Activated CD4-positive, alpha-beta T cell treated with anti-CD3 and anti-CD28 coated beads, Interleukin-2, amount 10 ng/mL, durations not matched to agents 24 days and 14 days (primary cell): ENCODE data around the gene BCAR1. TPM values are rescaled to one million over a fixed set of nuclear protein-coding genes. Genes with fewer than 3 reads are reported as not detected.

ENCODE experiments used
- DNase-seq: peaks from one replicate; pipeline ENCODE4 v3.0.0; 2022
- H3K27ac Mint-ChIP-seq: one replicate; pipeline ENCODE4 v1.8.0; 2022; ENCODE audit warnings: mild to moderate bottlenecking, mixed read lengths
- H3K27me3 Mint-ChIP-seq: one replicate; pipeline ENCODE4 v1.8.0; 2022; ENCODE audit warnings: mixed read lengths
- H3K36me3 Mint-ChIP-seq: one replicate; pipeline ENCODE4 v1.8.0; 2022; ENCODE audit warnings: low read depth, mild to moderate bottlenecking, mixed read lengths
- H3K4me1 Mint-ChIP-seq: one replicate; pipeline ENCODE4 v1.8.0; 2021; ENCODE audit warnings: mixed read lengths
- H3K4me3 Mint-ChIP-seq: one replicate; pipeline ENCODE4 v1.8.0; 2022; ENCODE audit warnings: mild to moderate bottlenecking, moderate library complexity, mixed read lengths
- H3K9me3 Mint-ChIP-seq: one replicate; pipeline ENCODE4 v1.8.0; 2021; ENCODE audit warnings: mixed read lengths
- intact Hi-C: fragments of 100-400 bp; cut with micrococcal nuclease; formaldehyde crosslinking; loops from one replicate; pipeline ENCODE4 v1.15.1; 2023
- total RNA-seq: library from RNA; stranded (reverse); gene quantifications from 2 replicates; pipeline ENCODE4 v1.2.3, GENCODE V29; 2022

The BCAR1 gene
- total RNA-seq, 1 donor from 2014 or later = 0.79 TPM

- H3K4me1 Mint-ChIP-seq = peaks cover under 1% of the 10 kb centered on the region
- H3K4me3 Mint-ChIP-seq = no peak overlapping the region
- H3K9me3 Mint-ChIP-seq = no peaks in the 10 kb centered on the region
- no peak overlapping the region for H3K27ac Mint-ChIP-seq
- no peak for DNase-seq
- intact Hi-C loops = no loop called here
- peaks cover 30% of the 10 kb centered on the region for H3K27me3 Mint-ChIP-seq
- H3K36me3 Mint-ChIP-seq = no peaks in the 10 kb centered on the region
Observed at GRCh38 chr16:75256696-75257343, 5.4 kb upstream of the BCAR1 start.

GRCh38 chr16:75256059-75256571 lies 4.7 kb upstream of the BCAR1 start:
- Mint-ChIP-seq H3K27me3 (peaks cover 32% of the 10 kb centered on the region), H3K27ac (no peak overlapping the region), H3K4me3 (no peak overlapping the region), H3K9me3 (no peaks in the 10 kb centered on the region), H3K36me3 (no peaks in the 10 kb centered on the region), H3K4me1 (peaks cover 2% of the 10 kb centered on the region)
- intact Hi-C loops = no loop called here
- DNase-seq = no peak

- no peak overlapping the region for H3K27ac Mint-ChIP-seq
- H3K9me3 Mint-ChIP-seq = no peaks in the 10 kb centered on the region
- peaks cover 2% of the 10 kb centered on the region for H3K4me1 Mint-ChIP-seq
- intact Hi-C loops = no loop called here
- DNase-seq = no peak
- no peak overlapping the region for H3K4me3 Mint-ChIP-seq
- H3K27me3 Mint-ChIP-seq = peaks cover 38% of the 10 kb centered on the region
- no peaks in the 10 kb centered on the region for H3K36me3 Mint-ChIP-seq
Observed at GRCh38 chr16:75254359-75254837, 3.0 kb upstream of the BCAR1 start.

GRCh38 chr16:75252946-75253911 lies 1.8 kb upstream of the BCAR1 start:
- intact Hi-C loops = no loop called here

GRCh38 chr16:75252049-75252864 lies 833 bp upstream of the BCAR1 start:
- Mint-ChIP-seq H3K27ac (no peak overlapping the region), H3K36me3 (no peaks in the 10 kb centered on the region), H3K27me3 (peaks cover 44% of the 10 kb centered on the region)

More at GRCh38 chr16:75252946-75253911, 1.8 kb upstream of the BCAR1 start:
- Mint-ChIP-seq H3K27me3 (peaks cover 41% of the 10 kb centered on the region), H3K4me3 (no peak overlapping the region), H3K27ac (no peak overlapping the region), H3K4me1 (peaks cover 2% of the 10 kb centered on the region), H3K36me3 (no peaks in the 10 kb centered on the region), H3K9me3 (no peaks in the 10 kb centered on the region)
- DNase-seq = no peak

GRCh38 chr16:75250809-75251279 lies 580 bp downstream of the BCAR1 start:
- H3K4me1 Mint-ChIP-seq = peaks cover 2% of the 10 kb centered on the region
- H3K4me3 Mint-ChIP-seq = no peak overlapping the region
- H3K27ac Mint-ChIP-seq = no peak overlapping the region
- H3K36me3 Mint-ChIP-seq = no peaks in the 10 kb centered on the region
- no peaks in the 10 kb centered on the region for H3K9me3 Mint-ChIP-seq
- peaks cover 53% of the 10 kb centered on the region for H3K27me3 Mint-ChIP-seq
- no peak for DNase-seq
- intact Hi-C loops = no loop called here

More at GRCh38 chr16:75252049-75252864, 833 bp upstream of the BCAR1 start:
- Mint-ChIP-seq H3K4me1 (peaks cover 2% of the 10 kb centered on the region), H3K9me3 (no peaks in the 10 kb centered on the region), H3K4me3 (peak overlapping the region; percentile 57)
- intact Hi-C loops = no loop called here
- no peak for DNase-seq

- Mint-ChIP-seq H3K4me3 (no peak overlapping the region), H3K27me3 (peaks cover 53% of the 10 kb centered on the region), H3K27ac (no peak overlapping the region)
Observed at GRCh38 chr16:75250089-75250808, 1.2 kb downstream of the BCAR1 start.

GRCh38 chr16:75249441-75249840 lies 2.0 kb downstream of the BCAR1 start:
- H3K27ac Mint-ChIP-seq = no peak overlapping the region
- H3K27me3 Mint-ChIP-seq = peaks cover 48% of the 10 kb centered on the region
- no peaks in the 10 kb centered on the region for H3K9me3 Mint-ChIP-seq
- peaks cover 2% of the 10 kb centered on the region for H3K4me1 Mint-ChIP-seq
- no peaks in the 10 kb centered on the region for H3K36me3 Mint-ChIP-seq
- intact Hi-C loops = no loop called here
- H3K4me3 Mint-ChIP-seq = no peak overlapping the region
- no peak for DNase-seq

More at GRCh38 chr16:75250089-75250808, 1.2 kb downstream of the BCAR1 start:
- intact Hi-C loops = no loop called here
- Mint-ChIP-seq H3K9me3 (no peaks in the 10 kb centered on the region), H3K4me1 (peaks cover 2% of the 10 kb centered on the region), H3K36me3 (no peaks in the 10 kb centered on the region)
- DNase-seq = no peak

GRCh38 chr16:75248536-75249380 lies 2.7 kb downstream of the BCAR1 start:
- Mint-ChIP-seq H3K9me3 (no peaks in the 10 kb centered on the region), H3K4me1 (peaks cover 3% of the 10 kb centered on the region), H3K36me3 (no peaks in the 10 kb centered on the region), H3K27me3 (peaks cover 44% of the 10 kb centered on the region), H3K4me3 (no peak overlapping the region), H3K27ac (no peak overlapping the region)
- intact Hi-C loops = no loop called here
- DNase-seq = no peak

GRCh38 chr16:75248142-75248535 lies 3.3 kb downstream of the BCAR1 start:
- DNase-seq = no peak
- H3K4me3 Mint-ChIP-seq = no peak overlapping the region
- intact Hi-C loops = no loop called here
- peaks cover 40% of the 10 kb centered on the region for H3K27me3 Mint-ChIP-seq
- no peaks in the 10 kb centered on the region for H3K9me3 Mint-ChIP-seq
- H3K4me1 Mint-ChIP-seq = peaks cover 3% of the 10 kb centered on the region
- H3K27ac Mint-ChIP-seq = no peak overlapping the region
- H3K36me3 Mint-ChIP-seq = no peaks in the 10 kb centered on the region

GRCh38 chr16:75247249-75247648 lies 4.2 kb downstream of the BCAR1 start:
- Mint-ChIP-seq H3K36me3 (no peaks in the 10 kb centered on the region), H3K27ac (no peak overlapping the region), H3K4me1 (peaks cover 3% of the 10 kb centered on the region), H3K27me3 (peaks cover 36% of the 10 kb centered on the region), H3K9me3 (no peaks in the 10 kb centered on the region), H3K4me3 (no peak overlapping the region)
- no peak for DNase-seq
- intact Hi-C loops = no loop called here

- DNase-seq = no peak
- Mint-ChIP-seq H3K4me1 (peaks cover 2% of the 10 kb centered on the region), H3K9me3 (no peaks in the 10 kb centered on the region), H3K4me3 (no peak overlapping the region), H3K27ac (no peak overlapping the region), H3K36me3 (no peaks in the 10 kb centered on the region), H3K27me3 (peaks cover 30% of the 10 kb centered on the region)
- intact Hi-C loops = no loop called here
Observed at GRCh38 chr16:75246504-75247205, 4.8 kb downstream of the BCAR1 start.
